HG03097 (cell line): ENCODE results near the gene IL36RN.
"Not testable (repeated sequence)": the region's sequence is repeated elsewhere in the genome, so short reads cannot be mapped to it uniquely, and the experiment has no call there.

Experiments used
- ATAC-seq: cut with Tn5 transposase; IDR thresholded peaks from one replicate; pipeline ENCODE4 v1.9.1; 2021; ENCODE audit not compliant: unreplicated experiment, low FRiP score

The IL36RN gene

GRCh38 chr2:113072584-113072983 is 13.6 kb downstream of the IL36RN start:
- no peak for ATAC-seq

- ATAC-seq = no peak
Observed at GRCh38 chr2:113073325-113073834, 14.4 kb downstream of the IL36RN start.

GRCh38 chr2:113075030-113075429 is 16.0 kb downstream of the IL36RN start:
- no peak for ATAC-seq

GRCh38 chr2:113075600-113075999 is 16.6 kb downstream of the IL36RN start:
- ATAC-seq = no peak

- ATAC-seq = no peak
Observed at GRCh38 chr2:113076954-113077669, 18.1 kb downstream of the IL36RN start.

- no peak for ATAC-seq
Observed at GRCh38 chr2:113077921-113078320, 18.9 kb downstream of the IL36RN start.

GRCh38 chr2:113078350-113078839 is 19.4 kb downstream of the IL36RN start:
- no peak for ATAC-seq

GRCh38 chr2:113079131-113079530 is 20.1 kb downstream of the IL36RN start:
- ATAC-seq = no peak

- no peak for ATAC-seq
Observed at GRCh38 chr2:113080134-113080533, 21.1 kb downstream of the IL36RN start.

GRCh38 chr2:113081488-113082210 is 22.7 kb downstream of the IL36RN start:
- ATAC-seq = no peak

- ATAC-seq = no peak
Observed at GRCh38 chr2:113083296-113083695, 24.3 kb downstream of the IL36RN start.

- no peak for ATAC-seq
Observed at GRCh38 chr2:113084249-113085000, 25.4 kb downstream of the IL36RN start.

GRCh38 chr2:113085542-113085941 is 26.5 kb downstream of the IL36RN start:
- ATAC-seq = no peak

GRCh38 chr2:113088213-113088992 is 29.4 kb downstream of the IL36RN start:
- no peak for ATAC-seq

GRCh38 chr2:113089916-113090315 is 30.9 kb downstream of the IL36RN start:
- ATAC-seq = no peak

GRCh38 chr2:113091231-113091896 is 32.4 kb downstream of the IL36RN start:
- no peak for ATAC-seq

- no peak for ATAC-seq
Observed at GRCh38 chr2:113092864-113093612, 34.0 kb downstream of the IL36RN start.

GRCh38 chr2:113093613-113093977 is 34.6 kb downstream of the IL36RN start:
- ATAC-seq = no peak

- ATAC-seq = not testable (repeated sequence)
Observed at GRCh38 chr2:113096306-113096705, 37.3 kb downstream of the IL36RN start.
